GM12865 (cell line): ENCODE data around the gene HOXB6.

Experiments
- DNase-seq: peaks from one replicate; pipeline ENCODE4 v3.0.0; 2010; ENCODE audit warnings: low read depth
- H3K4me3 ChIP-seq: 2 replicates; pipeline ENCODE4 v1.5.1; 2011; ENCODE audit warnings: mild to moderate bottlenecking, low read depth, low read length, control low read depth
- CTCF ChIP-seq: IDR thresholded peaks from 2 replicates; pipeline ENCODE4 v1.5.1; 2011; ENCODE audit warnings: low read length, control low read depth, low read depth, inconsistent platforms; ENCODE audit not compliant: insufficient read depth; ENCODE audit errors: missing control alignments

HOXB6 gene

GRCh38 chr17:48569240-48569582 is 35.6 kb downstream of the HOXB6 start:
- TF ChIP-seq CTCF = no peak
- no peak overlapping the region for H3K4me3 ChIP-seq
- no peak for DNase-seq

- TF ChIP-seq CTCF = no peak
- no peak for DNase-seq
- no peak overlapping the region for H3K4me3 ChIP-seq
Observed at GRCh38 chr17:48568499-48569239, 36.1 kb downstream of the HOXB6 start.

GRCh38 chr17:48567646-48568354 is 37.0 kb downstream of the HOXB6 start:
- no peak for TF ChIP-seq CTCF
- no peak overlapping the region for H3K4me3 ChIP-seq
- no peak for DNase-seq

GRCh38 chr17:48567209-48567608 is 37.6 kb downstream of the HOXB6 start:
- H3K4me3 ChIP-seq = no peak overlapping the region
- no peak for DNase-seq
- no peak for TF ChIP-seq CTCF

GRCh38 chr17:48566717-48567116 is 38.1 kb downstream of the HOXB6 start:
- DNase-seq = no peak
- H3K4me3 ChIP-seq = no peak overlapping the region
- TF ChIP-seq CTCF = no peak

- no peak for DNase-seq
- no peak overlapping the region for H3K4me3 ChIP-seq
- no peak for TF ChIP-seq CTCF
Observed at GRCh38 chr17:48565925-48566710, 38.7 kb downstream of the HOXB6 start.
